HepG2 (cell line): ENCODE data around the gene HERC6. TPM values are rescaled to one million over a fixed set of nuclear protein-coding genes. Genes with fewer than 3 reads are reported as not detected.

Source experiments
- ATAC-seq: fragments of 200-7000 bp; cut with Tn5 transposase; 3 replicates; pipeline ENCODE4 v1.9.1; 2020; ENCODE audit warnings: mild to moderate bottlenecking, moderate library complexity
- BruUV-seq: library from RNA; stranded (reverse); fragments of 400-500 nt; replicated peaks from 2 replicates; lab custom pipeline; 2021; lab: Mats Ljungman, UMichigan
- CTCF ChIA-PET: fragments of 300-600 bp; formaldehyde crosslinking; extraction: SDS; loops from one replicate; lab custom pipeline; 2021; ENCODE audit warnings: low total read pairs, inconsistent platforms, low intra/inter-chr PET ratio; lab: Yijun Ruan, JAX
- POLR2A ChIA-PET: fragments of 350-600 bp; sonication (Branson Sonifier 250); formaldehyde crosslinking; loops from one replicate; lab custom pipeline; 2020; ENCODE audit warnings: antibody characterized with exemption, inconsistent platforms; lab: Yijun Ruan, JAX
- DNase-seq: peaks from one replicate; pipeline ENCODE4 v3.0.0-alpha.2; 2015; ENCODE audit warnings: low spot score
- FAIRE-seq: peaks from 3 replicates; lab custom pipeline; 2011; peaks lifted over from hg19 to GRCh38; lab: Jason Lieb, UNC
- H2AFZ ChIP-seq: one replicate; pipeline ENCODE4 v1.6.1; 2011; ENCODE audit warnings: low read length, inconsistent platforms
- H3K27ac ChIP-seq: fragments of 300-600 bp; 3 replicates; pipeline ENCODE4 v1.8.0; 2011; ENCODE audit warnings: mixed run types, mild to moderate bottlenecking, mixed read lengths, low read length, inconsistent platforms; ENCODE audit not compliant: insufficient read depth; ENCODE audit errors: extremely low read length
- H3K27me3 ChIP-seq, 2 experiments: fragments of 200-600 bp in 1 of 2; 2 replicates in 1 of 2; 3 replicates in 1 of 2; pipeline versions ENCODE4 v1.6.0 to v1.8.0; 2011; ENCODE audit warnings: low read length in 2 of 2, mild to moderate bottlenecking in 2 of 2, moderate library complexity in 2 of 2, inconsistent platforms in 1 of 2; ENCODE audit not compliant: insufficient read depth in 2 of 2, control insufficient read depth in 1 of 2
- H3K36me3 ChIP-seq, 2 experiments: fragments of 200-600 bp in 1 of 2; replicated peaks in 1 of 2; 2 replicates in 1 of 2; 3 replicates in 1 of 2; pipeline versions ENCODE4 v1.5.1 to v1.8.0; 2011; ENCODE audit warnings: low read length in 2 of 2, inconsistent platforms in 1 of 2; ENCODE audit not compliant: insufficient read depth in 2 of 2, control insufficient read depth in 1 of 2
- H3K4me1 ChIP-seq: 2 replicates; pipeline ENCODE4 v1.5.1; 2012; ENCODE audit warnings: low read length, inconsistent platforms; ENCODE audit not compliant: insufficient read depth
- H3K4me2 ChIP-seq: 2 replicates; pipeline ENCODE4 v1.6.0; 2011; ENCODE audit warnings: low read depth, low read length, inconsistent platforms
- H3K4me3 ChIP-seq, 3 experiments: fragments of 200-600 bp in 1 of 3; sonication (generic), shearing (Covaris generic) in 1 of 3; replicated peaks in 1 of 3; 2 replicates each; pipeline ENCODE4 v1.5.1; 2011 to 2016; ENCODE audit warnings: low read length in 3 of 3, inconsistent platforms in 2 of 3, low read depth in 2 of 3, mild to moderate bottlenecking in 2 of 3, control low read depth in 1 of 3, mixed read lengths in 1 of 3; ENCODE audit not compliant: insufficient read depth in 1 of 3
- H3K79me2 ChIP-seq: one replicate; pipeline ENCODE4 v1.6.1; 2011; ENCODE audit warnings: low read length, inconsistent platforms; ENCODE audit not compliant: insufficient read depth
- H3K9ac ChIP-seq: 2 replicates; pipeline ENCODE4 v1.6.0; 2011; ENCODE audit warnings: mild to moderate bottlenecking, low read depth, low read length, inconsistent platforms; ENCODE audit not compliant: insufficient read depth
- H3K9me3 ChIP-seq: 2 replicates; pipeline ENCODE4 v1.5.1; 2012; ENCODE audit warnings: mild to moderate bottlenecking, low read length
- H4K20me1 ChIP-seq: 2 replicates; pipeline ENCODE4 v1.6.0; 2011; ENCODE audit warnings: inconsistent platforms, mild to moderate bottlenecking, low read length, moderate library complexity; ENCODE audit not compliant: insufficient read depth
- ISL2 ChIP-seq: sonication (generic); formaldehyde crosslinking; IDR thresholded peaks from 2 replicates; pipeline ENCODE4 v1.5.0; 2020; ENCODE audit warnings: missing genetic modification reagents
- KDM4B ChIP-seq: sonication (generic); formaldehyde crosslinking; IDR thresholded peaks from 2 replicates; pipeline ENCODE4 v1.4.0; 2020; ENCODE audit warnings: missing genetic modification reagents
- NPAS2 ChIP-seq: sonication (generic); formaldehyde crosslinking; IDR thresholded peaks from 2 replicates; pipeline ENCODE4 v1.8.0; 2022; ENCODE audit warnings: mild to moderate bottlenecking, missing genetic modification reagents, borderline replicate concordance
- RCOR2 ChIP-seq: IDR thresholded peaks from 2 replicates; pipeline ENCODE4 v1.6.1; 2016; ENCODE audit warnings: missing biosample characterization, missing genetic modification reagents
- RFX1 ChIP-seq: fragments of 450-650 bp; IDR thresholded peaks from 2 replicates; pipeline ENCODE4 v1.6.1; 2017
- ZNF556 ChIP-seq: sonication (generic); formaldehyde crosslinking; IDR thresholded peaks from 2 replicates; pipeline ENCODE4 v1.4.0; 2020; ENCODE audit warnings: mild to moderate bottlenecking, missing genetic modification reagents, borderline replicate concordance
- ZNF879 ChIP-seq: sonication (generic); formaldehyde crosslinking; IDR thresholded peaks from 2 replicates; pipeline ENCODE4 v1.8.1; 2023; ENCODE audit warnings: missing genetic modification reagents
- WGBS: methylation state at CpG from one replicate; pipeline ENCODE4 v1.1.6; 2017; ENCODE audit warnings: low lambda C conversion rate; 5-methylcytosine and 5-hydroxymethylcytosine counted together
- in situ Hi-C: cut with HindIII; loops from 2 replicates; pipeline ENCODE4 v1.10.0; 2017; ENCODE audit warnings: low pct_unique_long_range_greater_than_20kb; ENCODE audit not compliant: extremely low pct_ligation_motif_present
- intact Hi-C: fragments of 100-400 bp; cut with micrococcal nuclease; formaldehyde crosslinking; loops from one replicate; pipeline ENCODE4 v1.10.0; 2022; ENCODE audit not compliant: unreplicated experiment
- polyA plus RNA-seq, 8 experiments: library from polyadenylated mRNA; depleted of rRNA in 3 of 8; stranded (reverse) in 7 of 8; unstranded in 1 of 8; fragments of >200 nt; fragmentation: Illumina TruSeq in 4 of 8; extraction: Trizol in 4 of 8; gene quantifications; 2 replicates each; pipeline versions ENCODE4 v1.2.1 to v1.2.3, GENCODE V29; 2011 to 2016; ENCODE audit warnings: low read depth in 4 of 8, missing spikeins in 1 of 8, mixed read lengths in 1 of 8; ENCODE audit not compliant: insufficient read depth in 1 of 8
- total RNA-seq, 5 experiments: library from RNA; depleted of rRNA; stranded (reverse); fragments of >200 nt; fragmentation: Illumina TruSeq; extraction: Trizol; gene quantifications; 2 replicates each; pipeline ENCODE4 v1.2.3, GENCODE V29; 2016; ENCODE audit warnings: low read depth in 1 of 5
- TF ChIP-seq, protein P1 (sequence below): sonication (generic); formaldehyde crosslinking; IDR thresholded peaks from one replicate; pipeline ENCODE4 v1.5.1; 2020; ENCODE audit warnings: mild to moderate bottlenecking, missing genetic modification reagents; ENCODE audit errors: not compliant biosample characterization
- TF ChIP-seq, protein P2 (sequence below): sonication (generic); formaldehyde crosslinking; IDR thresholded peaks from 2 replicates; pipeline ENCODE4 v1.4.0; 2020; ENCODE audit warnings: missing genetic modification reagents; ENCODE audit errors: not compliant biosample characterization
- TF ChIP-seq, protein P3 (sequence below): sonication (generic); formaldehyde crosslinking; IDR thresholded peaks from 2 replicates; pipeline ENCODE4 v1.5.0; 2020; ENCODE audit warnings: missing genetic modification reagents
- TF ChIP-seq, protein P4 (sequence below): sonication (generic); formaldehyde crosslinking; IDR thresholded peaks from 2 replicates; pipeline ENCODE4 v1.8.0; 2022; ENCODE audit warnings: low read depth, missing genetic modification reagents

The HERC6 gene
- total and polyA plus RNA-seq, 2 of the 13 experiments (the other 11 are each of a cell fraction or from before 2014, with no cell fraction given), result 0.50 to 2.0 TPM

DNA sequence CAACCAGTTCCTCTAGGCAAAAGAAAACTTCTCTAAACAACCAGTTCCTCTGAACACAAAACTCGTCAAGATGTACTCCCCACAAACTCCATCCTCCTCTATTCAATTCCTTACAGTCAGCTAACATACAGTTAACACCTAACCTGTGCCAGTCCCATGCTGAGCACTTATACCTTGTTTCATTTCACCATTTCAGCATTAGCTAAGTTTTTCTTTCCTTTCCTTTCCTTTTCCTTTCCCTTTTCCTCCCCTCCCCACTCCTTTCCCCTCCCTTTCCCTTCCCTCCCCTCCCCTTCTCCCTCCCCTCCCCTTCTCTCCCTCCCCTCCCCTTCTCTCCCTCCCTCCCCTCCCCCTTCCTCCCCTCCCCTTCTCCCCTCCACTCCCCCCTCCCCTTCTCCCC lies 13.1 kb downstream of the HERC6 start (continued):
- TF ChIP-seq, protein P1, sequence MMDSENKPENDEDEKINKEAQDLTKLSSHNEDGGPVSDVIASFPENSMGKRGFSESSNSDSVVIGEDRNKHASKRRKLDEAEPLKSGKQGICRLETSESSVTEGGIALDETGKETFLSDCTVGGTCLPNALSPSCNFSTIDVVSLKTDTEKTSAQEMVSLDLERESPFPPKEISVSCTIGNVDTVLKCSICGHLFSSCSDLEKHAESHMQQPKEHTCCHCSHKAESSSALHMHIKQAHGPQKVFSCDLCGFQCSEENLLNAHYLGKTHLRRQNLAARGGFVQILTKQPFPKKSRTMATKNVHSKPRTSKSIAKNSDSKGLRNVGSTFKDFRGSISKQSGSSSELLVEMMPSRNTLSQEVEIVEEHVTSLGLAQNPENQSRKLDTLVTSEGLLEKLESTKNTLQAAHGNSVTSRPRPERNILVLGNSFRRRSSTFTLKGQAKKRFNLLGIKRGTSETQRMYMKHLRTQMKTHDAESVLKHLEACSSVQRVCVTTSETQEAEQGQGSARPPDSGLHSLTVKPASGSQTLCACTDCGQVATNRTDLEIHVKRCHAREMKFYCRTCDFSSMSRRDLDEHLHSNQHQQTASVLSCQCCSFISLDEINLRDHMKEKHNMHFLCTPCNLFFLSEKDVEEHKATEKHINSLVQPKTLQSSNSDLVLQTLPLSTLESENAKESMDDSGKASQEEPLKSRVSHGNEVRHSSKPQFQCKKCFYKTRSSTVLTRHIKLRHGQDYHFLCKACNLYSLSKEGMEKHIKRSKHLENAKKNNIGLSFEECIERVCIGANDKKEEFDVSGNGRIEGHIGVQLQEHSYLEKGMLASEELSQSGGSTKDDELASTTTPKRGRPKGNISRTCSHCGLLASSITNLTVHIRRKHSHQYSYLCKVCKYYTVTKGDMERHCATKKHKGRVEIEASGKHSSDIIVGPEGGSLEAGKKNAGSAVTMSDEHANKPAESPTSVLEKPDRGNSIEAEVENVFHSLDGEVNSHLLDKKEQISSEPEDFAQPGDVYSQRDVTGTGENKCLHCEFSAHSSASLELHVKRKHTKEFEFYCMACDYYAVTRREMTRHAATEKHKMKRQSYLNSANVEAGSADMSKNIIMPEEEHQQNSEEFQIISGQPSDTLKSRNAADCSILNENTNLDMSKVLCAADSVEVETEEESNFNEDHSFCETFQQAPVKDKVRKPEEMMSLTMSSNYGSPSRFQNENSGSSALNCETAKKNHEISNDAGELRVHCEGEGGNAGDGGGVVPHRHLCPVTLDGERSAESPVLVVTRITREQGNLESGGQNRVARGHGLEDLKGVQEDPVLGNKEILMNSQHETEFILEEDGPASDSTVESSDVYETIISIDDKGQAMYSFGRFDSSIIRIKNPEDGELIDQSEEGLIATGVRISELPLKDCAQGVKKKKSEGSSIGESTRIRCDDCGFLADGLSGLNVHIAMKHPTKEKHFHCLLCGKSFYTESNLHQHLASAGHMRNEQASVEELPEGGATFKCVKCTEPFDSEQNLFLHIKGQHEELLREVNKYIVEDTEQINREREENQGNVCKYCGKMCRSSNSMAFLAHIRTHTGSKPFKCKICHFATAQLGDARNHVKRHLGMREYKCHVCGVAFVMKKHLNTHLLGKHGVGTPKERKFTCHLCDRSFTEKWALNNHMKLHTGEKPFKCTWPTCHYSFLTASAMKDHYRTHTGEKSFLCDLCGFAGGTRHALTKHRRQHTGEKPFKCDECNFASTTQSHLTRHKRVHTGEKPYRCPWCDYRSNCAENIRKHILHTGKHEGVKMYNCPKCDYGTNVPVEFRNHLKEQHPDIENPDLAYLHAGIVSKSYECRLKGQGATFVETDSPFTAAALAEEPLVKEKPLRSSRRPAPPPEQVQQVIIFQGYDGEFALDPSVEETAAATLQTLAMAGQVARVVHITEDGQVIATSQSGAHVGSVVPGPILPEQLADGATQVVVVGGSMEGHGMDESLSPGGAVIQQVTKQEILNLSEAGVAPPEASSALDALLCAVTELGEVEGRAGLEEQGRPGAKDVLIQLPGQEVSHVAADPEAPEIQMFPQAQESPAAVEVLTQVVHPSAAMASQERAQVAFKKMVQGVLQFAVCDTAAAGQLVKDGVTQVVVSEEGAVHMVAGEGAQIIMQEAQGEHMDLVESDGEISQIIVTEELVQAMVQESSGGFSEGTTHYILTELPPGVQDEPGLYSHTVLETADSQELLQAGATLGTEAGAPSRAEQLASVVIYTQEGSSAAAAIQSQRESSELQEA (CRISPR knock-in tag), result no peak
- TF ChIP-seq, all 625 proteins: peak for 2

DNA sequence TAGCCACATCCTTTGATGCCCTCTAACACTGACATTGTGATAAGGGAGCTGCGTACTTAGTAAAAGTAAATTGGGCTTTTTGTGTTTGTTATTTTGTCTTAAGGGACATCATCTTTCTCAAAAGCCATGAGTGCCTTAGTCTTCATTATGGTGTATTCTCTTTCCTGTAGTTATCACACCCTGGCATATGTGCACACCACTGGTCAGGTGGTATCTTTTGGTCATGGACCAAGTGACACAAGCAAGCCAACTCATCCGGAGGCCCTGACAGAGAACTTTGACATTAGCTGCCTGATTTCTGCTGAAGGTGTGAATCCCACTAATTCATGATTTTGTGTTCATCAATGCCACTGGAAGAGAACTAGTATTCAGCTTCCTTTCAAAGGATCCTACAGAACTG lies 18.0 kb downstream of the HERC6 start:
- Histone ChIP-seq H3K36me3 (no peaks in the 10 kb centered on the region), H3K79me2 (no peaks in the 10 kb centered on the region), H3K27ac (no peak overlapping the region), H3K4me3 (no peak overlapping the region), H3K4me1 (no peaks in the 10 kb centered on the region), H3K9ac (no peak overlapping the region), H3K9me3 (no peaks in the 10 kb centered on the region), H3K27me3 (no peaks in the 10 kb centered on the region), H4K20me1 (no peaks in the 10 kb centered on the region), H2AFZ (no peak overlapping the region), H3K4me2 (no peak overlapping the region)
- ChIA-PET CTCF (no interaction called here), POLR2A (no interaction called here)
- in situ Hi-C loops, result no loop called here
- FAIRE-seq, result no peak
- BruUV-seq, result no TSS peak
- no peak for DNase-seq
- WGBS, result 81% methylated on average over 2 of the region's 2 CpGs
- intact Hi-C loops, result no loop called here
- no peak for ATAC-seq
- TF ChIP-seq, protein P2, sequence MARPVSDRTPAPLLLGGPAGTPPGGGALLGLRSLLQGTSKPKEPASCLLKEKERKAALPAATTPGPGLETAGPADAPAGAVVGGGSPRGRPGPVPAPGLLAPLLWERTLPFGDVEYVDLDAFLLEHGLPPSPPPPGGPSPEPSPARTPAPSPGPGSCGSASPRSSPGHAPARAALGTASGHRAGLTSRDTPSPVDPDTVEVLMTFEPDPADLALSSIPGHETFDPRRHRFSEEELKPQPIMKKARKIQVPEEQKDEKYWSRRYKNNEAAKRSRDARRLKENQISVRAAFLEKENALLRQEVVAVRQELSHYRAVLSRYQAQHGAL (CRISPR knock-in tag), result no peak
- TF ChIP-seq ZNF556 (CRISPR knock-in tag), result no peak
- TF ChIP-seq, protein P3, sequence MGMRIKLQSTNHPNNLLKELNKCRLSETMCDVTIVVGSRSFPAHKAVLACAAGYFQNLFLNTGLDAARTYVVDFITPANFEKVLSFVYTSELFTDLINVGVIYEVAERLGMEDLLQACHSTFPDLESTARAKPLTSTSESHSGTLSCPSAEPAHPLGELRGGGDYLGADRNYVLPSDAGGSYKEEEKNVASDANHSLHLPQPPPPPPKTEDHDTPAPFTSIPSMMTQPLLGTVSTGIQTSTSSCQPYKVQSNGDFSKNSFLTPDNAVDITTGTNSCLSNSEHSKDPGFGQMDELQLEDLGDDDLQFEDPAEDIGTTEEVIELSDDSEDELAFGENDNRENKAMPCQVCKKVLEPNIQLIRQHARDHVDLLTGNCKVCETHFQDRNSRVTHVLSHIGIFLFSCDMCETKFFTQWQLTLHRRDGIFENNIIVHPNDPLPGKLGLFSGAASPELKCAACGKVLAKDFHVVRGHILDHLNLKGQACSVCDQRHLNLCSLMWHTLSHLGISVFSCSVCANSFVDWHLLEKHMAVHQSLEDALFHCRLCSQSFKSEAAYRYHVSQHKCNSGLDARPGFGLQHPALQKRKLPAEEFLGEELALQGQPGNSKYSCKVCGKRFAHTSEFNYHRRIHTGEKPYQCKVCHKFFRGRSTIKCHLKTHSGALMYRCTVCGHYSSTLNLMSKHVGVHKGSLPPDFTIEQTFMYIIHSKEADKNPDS, result no peak
- TF ChIP-seq, protein P4, sequence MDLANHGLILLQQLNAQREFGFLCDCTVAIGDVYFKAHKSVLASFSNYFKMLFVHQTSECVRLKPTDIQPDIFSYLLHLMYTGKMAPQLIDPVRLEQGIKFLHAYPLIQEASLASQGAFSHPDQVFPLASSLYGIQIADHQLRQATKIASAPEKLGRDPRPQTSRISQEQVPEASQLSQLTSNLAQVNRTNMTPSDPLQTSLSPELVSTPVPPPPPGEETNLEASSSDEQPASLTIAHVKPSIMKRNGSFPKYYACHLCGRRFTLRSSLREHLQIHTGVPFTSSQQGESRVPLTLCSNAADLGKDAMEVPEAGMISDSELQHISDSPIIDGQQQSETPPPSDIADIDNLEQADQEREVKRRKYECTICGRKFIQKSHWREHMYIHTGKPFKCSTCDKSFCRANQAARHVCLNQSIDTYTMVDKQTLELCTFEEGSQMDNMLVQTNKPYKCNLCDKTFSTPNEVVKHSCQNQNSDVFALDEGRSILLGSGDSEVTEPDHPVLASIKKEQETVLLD, result no peak
- TF ChIP-seq ZNF879 (CRISPR knock-in tag), result no peak
- no peak for TF ChIP-seq RFX1
- TF ChIP-seq ISL2 (CRISPR knock-in tag), result no peak
- no peak for TF ChIP-seq RCOR2 (CRISPR knock-in tag)
- TF ChIP-seq NPAS2 (CRISPR knock-in tag), result no peak
- no peak for TF ChIP-seq KDM4B (CRISPR knock-in tag)
